A673 (cell line): ENCODE data around the gene ZNF830. TPM values are rescaled to one million over a fixed set of nuclear protein-coding genes. Genes with fewer than 3 reads are reported as not detected.

ENCODE experiments used
- BruUV-seq: library from RNA; stranded (reverse); fragments of 400-500 nt; replicated peaks from 2 replicates; lab custom pipeline; 2021; lab: Mats Ljungman, UMichigan
- CTCF ChIA-PET: fragments of 300-600 bp; sonication (Branson Sonifier 250); formaldehyde crosslinking; loops from one replicate; lab custom pipeline; 2022; ENCODE audit warnings: antibody characterized with exemption; lab: Charles Lee
- POLR2A ChIA-PET: fragments of 300-600 bp; sonication (Branson Sonifier 250); formaldehyde crosslinking; loops from one replicate; lab custom pipeline; 2022; ENCODE audit warnings: antibody characterized with exemption; ENCODE audit not compliant: low non-redundant PET; lab: Charles Lee
- DNase-seq: peaks from one replicate; pipeline ENCODE4 v3.0.0-alpha.2; 2015; ENCODE audit warnings: low spot score
- H3K27ac ChIP-seq: fragments of 200-600 bp; sonication (generic); 2 replicates; pipeline ENCODE4 v1.5.1; 2016; ENCODE audit warnings: mixed run types, low read depth, mild to moderate bottlenecking, mixed read lengths, antibody characterized with exemption, low read length; ENCODE audit not compliant: poor library complexity, severe bottlenecking
- H3K27me3 ChIP-seq: fragments of 200-600 bp; sonication (generic); replicated peaks from 2 replicates; pipeline ENCODE4 v1.6.1; 2017; ENCODE audit warnings: mixed run types, low read depth, mild to moderate bottlenecking, mixed read lengths, antibody characterized with exemption, low read length; ENCODE audit not compliant: insufficient read depth, poor library complexity
- H3K36me3 ChIP-seq: fragments of 200-600 bp; sonication (generic); 2 replicates; pipeline ENCODE4 v1.6.1; 2016; ENCODE audit warnings: mixed run types, mild to moderate bottlenecking, mixed read lengths, antibody characterized with exemption, low read length; ENCODE audit not compliant: insufficient read depth, poor library complexity, severe bottlenecking
- H3K4me1 ChIP-seq: fragments of 200-600 bp; sonication (generic); 2 replicates; pipeline ENCODE4 v1.6.1; 2017; ENCODE audit warnings: mixed run types, mild to moderate bottlenecking, mixed read lengths, antibody characterized with exemption, low read length; ENCODE audit not compliant: insufficient read depth, poor library complexity, severe bottlenecking
- H3K4me3 ChIP-seq: fragments of 200-600 bp; sonication (generic); 2 replicates; pipeline ENCODE4 v1.5.1; 2016; ENCODE audit warnings: low read depth, mixed run types, mild to moderate bottlenecking, mixed read lengths, low read length; ENCODE audit not compliant: poor library complexity, severe bottlenecking
- H3K9me3 ChIP-seq: fragments of 200-600 bp; sonication (generic); 2 replicates; pipeline ENCODE4 v1.6.1; 2016; ENCODE audit warnings: mixed run types, low read depth, mild to moderate bottlenecking, mixed read lengths, antibody characterized with exemption, low read length; ENCODE audit not compliant: poor library complexity, severe bottlenecking
- EZH2 ChIP-seq: fragments of 200-600 bp; sonication (generic); IDR thresholded peaks from 2 replicates; pipeline ENCODE4 v1.6.1; 2017; ENCODE audit warnings: borderline replicate concordance, low read depth, mild to moderate bottlenecking, mixed read lengths, antibody characterized with exemption, low read length; ENCODE audit not compliant: poor library complexity, severe bottlenecking
- intact Hi-C: fragments of 100-400 bp; cut with micrococcal nuclease; formaldehyde crosslinking; loops from one replicate; pipeline ENCODE4 v1.10.0; 2022; ENCODE audit not compliant: unreplicated experiment
- total RNA-seq: library from RNA; stranded (reverse); gene quantifications from 2 replicates; pipeline ENCODE4 v1.2.3, GENCODE V29; 2021
- TF ChIP-seq, protein P1 (sequence below): fragments of 300-800, 200-600 bp; sonication (generic); conservative IDR thresholded peaks from 2 replicates; pipeline ENCODE4 v1.5.1; 2017; ENCODE audit warnings: low read depth, mild to moderate bottlenecking, antibody characterized with exemption, low read length, moderate library complexity, mixed read lengths

Gene ZNF830
- total RNA-seq, 1 experiment from 2014 or later, result 10.1 TPM

- H3K27me3 ChIP-seq, result no peaks in the 10 kb centered on the region
- H3K4me1 ChIP-seq, result no peaks in the 10 kb centered on the region
- intact Hi-C loops, result no loop called here
- peaks cover 7% of the 10 kb centered on the region for H3K36me3 ChIP-seq
- H3K27ac ChIP-seq, result no peak overlapping the region
- ChIA-PET CTCF (no interaction called here), POLR2A (interaction anchor here (0.6 kb wide), 1 partner anchor 38 kb away, joined by 6 read pairs; no protein-coding TSS in a partner anchor)
- DNase-seq, result no peak
- no peaks in the 10 kb centered on the region for H3K9me3 ChIP-seq
- BruUV-seq, result no TSS peak
- TF ChIP-seq EZH2, result no peak
- TF ChIP-seq, protein P1, sequence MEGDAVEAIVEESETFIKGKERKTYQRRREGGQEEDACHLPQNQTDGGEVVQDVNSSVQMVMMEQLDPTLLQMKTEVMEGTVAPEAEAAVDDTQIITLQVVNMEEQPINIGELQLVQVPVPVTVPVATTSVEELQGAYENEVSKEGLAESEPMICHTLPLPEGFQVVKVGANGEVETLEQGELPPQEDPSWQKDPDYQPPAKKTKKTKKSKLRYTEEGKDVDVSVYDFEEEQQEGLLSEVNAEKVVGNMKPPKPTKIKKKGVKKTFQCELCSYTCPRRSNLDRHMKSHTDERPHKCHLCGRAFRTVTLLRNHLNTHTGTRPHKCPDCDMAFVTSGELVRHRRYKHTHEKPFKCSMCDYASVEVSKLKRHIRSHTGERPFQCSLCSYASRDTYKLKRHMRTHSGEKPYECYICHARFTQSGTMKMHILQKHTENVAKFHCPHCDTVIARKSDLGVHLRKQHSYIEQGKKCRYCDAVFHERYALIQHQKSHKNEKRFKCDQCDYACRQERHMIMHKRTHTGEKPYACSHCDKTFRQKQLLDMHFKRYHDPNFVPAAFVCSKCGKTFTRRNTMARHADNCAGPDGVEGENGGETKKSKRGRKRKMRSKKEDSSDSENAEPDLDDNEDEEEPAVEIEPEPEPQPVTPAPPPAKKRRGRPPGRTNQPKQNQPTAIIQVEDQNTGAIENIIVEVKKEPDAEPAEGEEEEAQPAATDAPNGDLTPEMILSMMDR, result no peak
- no peak overlapping the region for H3K4me3 ChIP-seq
Observed at GRCh38 chr17:34990921-34991365, 29.6 kb downstream of the ZNF830 start.

DNA sequence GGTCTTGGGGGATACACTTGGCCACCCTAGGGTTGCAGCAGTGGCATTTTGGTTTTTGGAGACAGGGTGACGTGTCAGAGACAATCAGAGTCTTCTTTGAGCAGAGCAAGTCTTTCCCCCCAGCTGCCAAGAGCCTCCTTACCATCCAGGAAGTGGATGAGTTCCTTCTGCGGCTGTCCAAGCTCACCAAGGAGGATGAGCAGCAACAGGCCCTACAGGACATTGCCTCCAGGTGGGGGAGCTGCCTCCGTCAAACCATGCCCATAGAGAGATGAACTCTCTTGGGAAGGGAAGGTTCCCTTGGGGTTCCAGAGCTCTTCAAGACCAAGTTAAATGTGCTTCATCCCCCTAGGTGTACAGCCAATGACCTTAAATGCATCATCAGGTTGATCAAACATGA is 30.3 kb downstream of the ZNF830 start:
- ChIA-PET POLR2A (interaction anchor here (0.6 kb wide), 1 partner anchor 1620 kb away, joined by 3 read pairs; no protein-coding TSS in a partner anchor), CTCF (no interaction called here)
- no peaks in the 10 kb centered on the region for H3K4me1 ChIP-seq
- H3K36me3 ChIP-seq, result peaks cover 7% of the 10 kb centered on the region
- no peaks in the 10 kb centered on the region for H3K27me3 ChIP-seq
- TF ChIP-seq, protein P1, result no peak
- no peak for TF ChIP-seq EZH2
- BruUV-seq, result no TSS peak
- intact Hi-C loops, result no loop called here
- no peaks in the 10 kb centered on the region for H3K9me3 ChIP-seq
- no peak overlapping the region for H3K27ac ChIP-seq
- H3K4me3 ChIP-seq, result no peak overlapping the region
- DNase-seq, result no peak

DNA sequence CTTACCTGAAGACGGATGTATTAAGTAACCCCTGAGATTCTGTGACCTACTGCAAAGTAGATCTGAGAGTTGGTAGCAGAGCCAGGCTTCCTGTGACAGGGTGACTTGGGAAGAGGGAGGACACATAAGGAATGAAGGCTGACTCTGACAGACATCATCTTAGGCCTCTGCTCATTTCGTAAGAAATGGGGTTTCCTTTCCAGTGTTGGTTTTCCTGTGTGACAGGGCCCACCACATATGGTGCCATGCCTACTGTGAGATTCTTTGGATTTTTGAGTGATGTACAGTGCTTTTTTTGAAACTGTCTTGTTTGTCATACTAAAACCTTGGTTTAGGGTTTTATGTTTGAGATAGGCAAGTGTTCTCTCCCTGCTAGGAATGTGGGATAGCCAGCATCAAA is 31.7 kb downstream of the ZNF830 start:
- no peak for TF ChIP-seq EZH2
- H3K9me3 ChIP-seq, result no peaks in the 10 kb centered on the region
- H3K27ac ChIP-seq, result no peak overlapping the region
- H3K27me3 ChIP-seq, result no peaks in the 10 kb centered on the region
- no TSS peak for BruUV-seq
- H3K4me1 ChIP-seq, result no peaks in the 10 kb centered on the region
- ChIA-PET POLR2A (no interaction called here), CTCF (no interaction called here)
- no peak for DNase-seq
- H3K4me3 ChIP-seq, result no peak overlapping the region
- intact Hi-C loops, result no loop called here
- peaks cover 7% of the 10 kb centered on the region for H3K36me3 ChIP-seq
